Measurements from ENCODE around the gene MSMB. TPM values are rescaled to one million over a fixed set of nuclear protein-coding genes. Genes with fewer than 3 reads are reported as not detected.

MSMB gene
- polyA plus RNA-seq, 1 donor (not counting 4 experiments of a cell fraction or from before 2014, with no cell fraction given): not detected

DNA sequence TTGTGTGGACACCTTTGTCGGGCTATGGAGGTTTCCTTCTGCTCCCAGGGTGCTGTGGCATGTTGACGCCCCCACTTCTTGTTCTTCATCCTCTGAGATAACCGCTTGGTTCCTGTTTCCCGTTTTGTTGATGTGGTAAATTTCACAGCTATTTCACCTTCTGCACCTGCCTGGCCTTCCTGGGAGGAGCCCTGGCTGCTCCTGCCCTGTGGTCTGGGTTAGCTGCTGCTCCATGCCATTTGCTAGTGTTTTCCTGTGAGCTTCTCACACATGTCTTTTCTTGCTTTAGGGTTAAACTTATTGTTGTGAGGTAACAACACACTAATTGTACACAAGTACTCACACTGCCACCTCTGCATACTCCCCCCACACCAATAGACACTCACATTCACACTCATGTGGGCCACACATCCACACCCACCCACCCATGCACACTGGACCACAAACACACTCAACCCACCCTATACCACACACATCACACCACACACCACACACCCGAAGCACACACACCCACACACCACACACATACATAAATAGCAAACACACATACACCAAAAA lies 46.5 kb upstream of the MSMB start:
- Histone ChIP-seq H3K4me2 (ENCODE audit: control insufficient read depth, extremely low read depth, insufficient read depth, low read depth, low read length) (no peak overlapping the region), H3K27me3 (ENCODE audit: control insufficient read depth, extremely low read depth, insufficient read depth, low read length) (no peaks in the 10 kb centered on the region), H4K20me1 (ENCODE audit: control insufficient read depth, extremely low read depth, insufficient read depth, low read length) (no peaks in the 10 kb centered on the region), H3K9ac (ENCODE audit: control insufficient read depth, extremely low read depth, insufficient read depth, low read length) (no peak overlapping the region), H3K27ac (ENCODE audit: control insufficient read depth, insufficient read depth, low read length) (no peak overlapping the region), H3K36me3 (ENCODE audit: control insufficient read depth in 2 of 2, extremely low read depth in 1 of 2, insufficient read depth in 2 of 2, low read length in 2 of 2) (no peaks in the 10 kb centered on the region), H3K9me3 (ENCODE audit: control insufficient read depth, low read depth, low read length) (no peaks in the 10 kb centered on the region), H2AFZ (ENCODE audit: control insufficient read depth, low read length) (no peak overlapping the region), H3K4me1 (ENCODE audit: control insufficient read depth, extremely low read depth, insufficient read depth, low read length) (no peaks in the 10 kb centered on the region), H3K9me1 (ENCODE audit: control insufficient read depth, extremely low read depth, insufficient read depth, low read length) (no peaks in the 10 kb centered on the region), H3K4me3 (ENCODE audit: control insufficient read depth in 2 of 3, extremely low read depth in 1 of 3, insufficient read depth in 2 of 3, low read depth in 1 of 3, low read length in 3 of 3) (no peak overlapping the region), H3K79me2 (ENCODE audit: control insufficient read depth, insufficient read depth, low read length) (no peaks in the 10 kb centered on the region)
- dilution Hi-C loops (cut with MboI; ENCODE audit: extremely low pct_ligation_motif_present, low sequenced_read_pairs): no loop called here
- FAIRE-seq (no peak), DNase-seq (ENCODE audit: low read depth, low spot score) (no peak)
- TF ChIP-seq, protein P1, sequence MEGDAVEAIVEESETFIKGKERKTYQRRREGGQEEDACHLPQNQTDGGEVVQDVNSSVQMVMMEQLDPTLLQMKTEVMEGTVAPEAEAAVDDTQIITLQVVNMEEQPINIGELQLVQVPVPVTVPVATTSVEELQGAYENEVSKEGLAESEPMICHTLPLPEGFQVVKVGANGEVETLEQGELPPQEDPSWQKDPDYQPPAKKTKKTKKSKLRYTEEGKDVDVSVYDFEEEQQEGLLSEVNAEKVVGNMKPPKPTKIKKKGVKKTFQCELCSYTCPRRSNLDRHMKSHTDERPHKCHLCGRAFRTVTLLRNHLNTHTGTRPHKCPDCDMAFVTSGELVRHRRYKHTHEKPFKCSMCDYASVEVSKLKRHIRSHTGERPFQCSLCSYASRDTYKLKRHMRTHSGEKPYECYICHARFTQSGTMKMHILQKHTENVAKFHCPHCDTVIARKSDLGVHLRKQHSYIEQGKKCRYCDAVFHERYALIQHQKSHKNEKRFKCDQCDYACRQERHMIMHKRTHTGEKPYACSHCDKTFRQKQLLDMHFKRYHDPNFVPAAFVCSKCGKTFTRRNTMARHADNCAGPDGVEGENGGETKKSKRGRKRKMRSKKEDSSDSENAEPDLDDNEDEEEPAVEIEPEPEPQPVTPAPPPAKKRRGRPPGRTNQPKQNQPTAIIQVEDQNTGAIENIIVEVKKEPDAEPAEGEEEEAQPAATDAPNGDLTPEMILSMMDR (optimal IDR thresholded peaks at IDR 0.05 in 1 of 3, IDR thresholded peaks at IDR 0.05 in 1 of 3, conservative IDR thresholded peaks at IDR 0.05 in 1 of 3; ENCODE audit: extremely low read depth in 1 of 3, insufficient read depth in 2 of 3, low read length in 3 of 3): no peak
- TF ChIP-seq EZH2 (IDR thresholded peaks at IDR 0.05; ENCODE audit: low read length): no peak

DNA sequence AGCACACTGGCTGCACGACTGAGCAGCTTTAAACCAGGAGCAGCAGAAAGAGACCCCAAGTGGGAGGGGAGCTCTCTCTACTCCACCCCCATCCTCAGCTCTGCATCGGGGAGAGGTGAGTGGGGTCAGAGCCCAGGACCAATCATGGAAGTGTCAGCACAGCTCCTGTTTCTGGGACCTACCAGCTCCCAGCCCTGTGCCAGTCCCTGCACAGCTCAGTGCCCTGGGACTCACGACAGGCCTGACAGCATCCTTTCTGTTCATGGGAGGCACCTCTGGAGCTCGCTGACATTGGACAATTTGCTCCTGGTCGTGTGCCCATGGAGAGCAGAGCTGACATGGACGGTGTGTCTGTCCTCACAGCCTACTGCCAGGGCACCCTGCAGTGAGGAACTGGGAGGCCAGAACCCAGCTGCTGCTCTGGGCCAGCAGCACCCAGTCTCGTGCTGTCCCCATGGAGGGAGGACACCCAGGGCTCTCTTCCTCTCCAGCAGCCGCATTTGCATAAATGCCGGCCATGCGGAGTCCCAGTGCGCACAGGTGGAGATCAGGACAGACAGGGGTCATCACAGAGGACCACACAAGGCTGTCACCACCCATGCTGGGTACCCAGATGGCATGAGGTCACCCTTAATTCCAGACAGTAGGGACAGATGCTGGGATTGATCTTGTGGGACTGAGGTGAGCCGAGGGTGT lies 45.9 kb upstream of the MSMB start:
- Histone ChIP-seq H3K9me1 (ENCODE audit: control insufficient read depth, extremely low read depth, insufficient read depth, low read length) (no peaks in the 10 kb centered on the region), H3K4me1 (ENCODE audit: control insufficient read depth, extremely low read depth, insufficient read depth, low read length) (no peaks in the 10 kb centered on the region), H3K36me3 (ENCODE audit: control insufficient read depth in 2 of 2, extremely low read depth in 1 of 2, insufficient read depth in 2 of 2, low read length in 2 of 2) (no peaks in the 10 kb centered on the region), H4K20me1 (ENCODE audit: control insufficient read depth, extremely low read depth, insufficient read depth, low read length) (no peaks in the 10 kb centered on the region), H3K79me2 (ENCODE audit: control insufficient read depth, insufficient read depth, low read length) (no peaks in the 10 kb centered on the region), H3K4me3 (ENCODE audit: control insufficient read depth in 2 of 3, extremely low read depth in 1 of 3, insufficient read depth in 2 of 3, low read depth in 1 of 3, low read length in 3 of 3) (no peak overlapping the region), H3K27me3 (ENCODE audit: control insufficient read depth, extremely low read depth, insufficient read depth, low read length) (no peaks in the 10 kb centered on the region), H3K9ac (ENCODE audit: control insufficient read depth, extremely low read depth, insufficient read depth, low read length) (no peak overlapping the region), H3K27ac (ENCODE audit: control insufficient read depth, insufficient read depth, low read length) (no peak overlapping the region), H2AFZ (ENCODE audit: control insufficient read depth, low read length) (no peak overlapping the region), H3K9me3 (ENCODE audit: control insufficient read depth, low read depth, low read length) (no peaks in the 10 kb centered on the region), H3K4me2 (ENCODE audit: control insufficient read depth, extremely low read depth, insufficient read depth, low read depth, low read length) (no peak overlapping the region)
- no peak for DNase-seq (ENCODE audit: low read depth, low spot score)
- FAIRE-seq: no peak
- TF ChIP-seq EZH2 (IDR thresholded peaks at IDR 0.05; ENCODE audit: low read length): no peak
- TF ChIP-seq, protein P1 (optimal IDR thresholded peaks at IDR 0.05 in 1 of 3, IDR thresholded peaks at IDR 0.05 in 1 of 3, conservative IDR thresholded peaks at IDR 0.05 in 1 of 3; ENCODE audit: extremely low read depth in 1 of 3, insufficient read depth in 2 of 3, low read length in 3 of 3): no peak
- dilution Hi-C loops (cut with MboI; ENCODE audit: extremely low pct_ligation_motif_present, low sequenced_read_pairs): no loop called here
